Endothelial cell (in vitro differentiated cells): Measurements from ENCODE around the gene HIKESHI. TPM values are rescaled to one million over a fixed set of nuclear protein-coding genes. Genes with fewer than 3 reads are reported as not detected.

Source experiments
- DNase-seq: peaks from one replicate; pipeline ENCODE4 v3.0.0; 2021; ENCODE audit warnings: low spot score
- H3K27ac Mint-ChIP-seq: one replicate; pipeline ENCODE4 v1.8.0; 2021; ENCODE audit warnings: mixed read lengths, inconsistent platforms; ENCODE audit not compliant: unreplicated experiment
- H3K27me3 Mint-ChIP-seq: one replicate; pipeline ENCODE4 v1.8.0; 2021; ENCODE audit warnings: mild to moderate bottlenecking, moderate library complexity, mixed read lengths, inconsistent platforms; ENCODE audit not compliant: unreplicated experiment
- H3K36me3 Mint-ChIP-seq: one replicate; pipeline ENCODE4 v1.8.0; 2021; ENCODE audit warnings: mild to moderate bottlenecking, low read depth, mixed read lengths, inconsistent platforms; ENCODE audit not compliant: unreplicated experiment
- H3K4me1 Mint-ChIP-seq: one replicate; pipeline ENCODE4 v1.8.0; 2021; ENCODE audit warnings: mild to moderate bottlenecking, mixed read lengths, inconsistent platforms; ENCODE audit not compliant: unreplicated experiment
- H3K4me3 Mint-ChIP-seq: one replicate; pipeline ENCODE4 v1.8.0; 2021; ENCODE audit warnings: mild to moderate bottlenecking, mixed read lengths, inconsistent platforms; ENCODE audit not compliant: unreplicated experiment
- H3K9me3 Mint-ChIP-seq: one replicate; pipeline ENCODE4 v1.8.0; 2021; ENCODE audit warnings: mixed read lengths, inconsistent platforms; ENCODE audit not compliant: unreplicated experiment
- CTCF ChIP-seq: fragments of 200-600 bp; sonication (generic); IDR thresholded peaks from one replicate; pipeline ENCODE4 v1.5.0; 2021; ENCODE audit warnings: antibody characterized with exemption; ENCODE audit not compliant: unreplicated experiment
- total RNA-seq: library from RNA; stranded (reverse); fragmentation: NEBNext Ultra II Directional; extraction: Animal tissue kit (Norgen Biotek cat#: 25700); gene quantifications from one replicate; pipeline ENCODE4 v1.2.1, GENCODE V29; 2021; ENCODE audit not compliant: unreplicated experiment

The HIKESHI gene
- total RNA-seq, 1 donor from 2014 or later, result 36.7 TPM

GRCh38 chr11:86380295-86381059, 78.4 kb downstream of the HIKESHI start:
- TF ChIP-seq CTCF, result no peak
- no peaks in the 10 kb centered on the region for H3K27me3 Mint-ChIP-seq
- no peaks in the 10 kb centered on the region for H3K4me1 Mint-ChIP-seq
- H3K9me3 Mint-ChIP-seq, result no peaks in the 10 kb centered on the region
- DNase-seq, result no peak
- H3K4me3 Mint-ChIP-seq, result no peak overlapping the region
- no peaks in the 10 kb centered on the region for H3K36me3 Mint-ChIP-seq
- no peak overlapping the region for H3K27ac Mint-ChIP-seq

- Mint-ChIP-seq H3K9me3 (no peaks in the 10 kb centered on the region), H3K27ac (no peak overlapping the region), H3K36me3 (no peaks in the 10 kb centered on the region), H3K27me3 (no peaks in the 10 kb centered on the region), H3K4me3 (no peak overlapping the region), H3K4me1 (peaks cover 3% of the 10 kb centered on the region)
- TF ChIP-seq CTCF, result no peak
- DNase-seq, result no peak
Measured at GRCh38 chr11:86383041-86383955, 81.3 kb downstream of the HIKESHI start.

- Mint-ChIP-seq H3K27me3 (no peaks in the 10 kb centered on the region), H3K36me3 (no peaks in the 10 kb centered on the region), H3K27ac (no peak overlapping the region), H3K4me3 (no peak overlapping the region), H3K4me1 (peaks cover 4% of the 10 kb centered on the region), H3K9me3 (no peaks in the 10 kb centered on the region)
- no peak for TF ChIP-seq CTCF
- no peak for DNase-seq
Measured at GRCh38 chr11:86386283-86386682, 84.2 kb downstream of the HIKESHI start.

GRCh38 chr11:86386746-86387145, 84.7 kb downstream of the HIKESHI start:
- TF ChIP-seq CTCF, result no peak
- H3K27me3 Mint-ChIP-seq, result no peaks in the 10 kb centered on the region
- peaks cover 4% of the 10 kb centered on the region for H3K4me1 Mint-ChIP-seq
- no peak for DNase-seq
- no peaks in the 10 kb centered on the region for H3K9me3 Mint-ChIP-seq
- no peak overlapping the region for H3K4me3 Mint-ChIP-seq
- no peaks in the 10 kb centered on the region for H3K36me3 Mint-ChIP-seq
- no peak overlapping the region for H3K27ac Mint-ChIP-seq

- peak overlapping the region; percentile 62 for H3K27ac Mint-ChIP-seq
- no peak for TF ChIP-seq CTCF
- no peak overlapping the region for H3K4me3 Mint-ChIP-seq
- no peak for DNase-seq
- H3K9me3 Mint-ChIP-seq, result no peaks in the 10 kb centered on the region
- H3K4me1 Mint-ChIP-seq, result peaks cover 4% of the 10 kb centered on the region
- H3K36me3 Mint-ChIP-seq, result no peaks in the 10 kb centered on the region
- no peaks in the 10 kb centered on the region for H3K27me3 Mint-ChIP-seq
Measured at GRCh38 chr11:86388198-86388597, 86.2 kb downstream of the HIKESHI start.
